Keratinocyte (primary cell): ENCODE measurements around the gene XPC. TPM values are rescaled to one million over a fixed set of nuclear protein-coding genes. Genes with fewer than 3 reads are reported as not detected.
A peak's percentile ranks its signal among the peaks of the same experiment; 100 is the strongest.

Source experiments
- DNase-seq: peaks from one replicate; pipeline ENCODE4 v3.0.0-alpha.2; 2011; ENCODE audit warnings: low read depth, missing footprints, low spot score
- FAIRE-seq: peaks from 2 replicates; lab custom pipeline; 2011; peaks lifted over from hg19 to GRCh38; lab: Jason Lieb, UNC
- H2AFZ ChIP-seq: 2 replicates; pipeline ENCODE4 v1.6.0; 2012; ENCODE audit warnings: low read length, control low read depth, inconsistent platforms; ENCODE audit not compliant: control insufficient read depth
- H3K27ac ChIP-seq: 2 replicates; pipeline ENCODE4 v1.5.1; 2011; ENCODE audit warnings: low read length; ENCODE audit not compliant: control insufficient read depth, insufficient read depth
- H3K27me3 ChIP-seq: 3 replicates; pipeline ENCODE4 v1.6.0; 2011; ENCODE audit warnings: low read length; ENCODE audit not compliant: control insufficient read depth, insufficient read depth; ENCODE audit errors: extremely low read depth
- H3K36me3 ChIP-seq, 2 experiments: 2 replicates in 1 of 2; 3 replicates in 1 of 2; pipeline ENCODE4 v1.5.1; 2011; ENCODE audit warnings: low read length in 2 of 2, mild to moderate bottlenecking in 1 of 2; ENCODE audit not compliant: control insufficient read depth in 2 of 2, insufficient read depth in 2 of 2; ENCODE audit errors: extremely low read depth in 1 of 2
- H3K4me1 ChIP-seq: 3 replicates; pipeline ENCODE4 v1.5.1; 2011; ENCODE audit warnings: low read length; ENCODE audit not compliant: control insufficient read depth, insufficient read depth; ENCODE audit errors: extremely low read depth
- H3K4me2 ChIP-seq: 3 replicates; pipeline ENCODE4 v1.6.0; 2011; ENCODE audit warnings: low read depth, low read length; ENCODE audit not compliant: control insufficient read depth, insufficient read depth; ENCODE audit errors: extremely low read depth
- H3K4me3 ChIP-seq, 3 experiments: fragments of 200-600 bp in 1 of 3; sonication (generic) in 1 of 3; 2 replicates in 2 of 3; 3 replicates in 1 of 3; pipeline ENCODE4 v1.5.1; 2011 to 2016; ENCODE audit warnings: low read length in 3 of 3, mild to moderate bottlenecking in 3 of 3, control low read depth in 2 of 3, inconsistent platforms in 1 of 3, low read depth in 1 of 3, mixed read lengths in 1 of 3, mixed run types in 1 of 3, moderate library complexity in 1 of 3; ENCODE audit not compliant: control insufficient read depth in 2 of 3, insufficient read depth in 2 of 3; ENCODE audit errors: extremely low read depth in 1 of 3
- H3K79me2 ChIP-seq: 2 replicates; pipeline ENCODE4 v1.6.0; 2012; ENCODE audit warnings: low read length; ENCODE audit not compliant: control insufficient read depth, insufficient read depth
- H3K9ac ChIP-seq: 3 replicates; pipeline ENCODE4 v1.6.0; 2011; ENCODE audit warnings: low read length; ENCODE audit not compliant: control insufficient read depth, insufficient read depth; ENCODE audit errors: extremely low read depth
- H3K9me1 ChIP-seq: 3 replicates; pipeline ENCODE4 v1.6.0; 2011; ENCODE audit warnings: low read length; ENCODE audit not compliant: control insufficient read depth, insufficient read depth; ENCODE audit errors: extremely low read depth
- H3K9me3 ChIP-seq: 2 replicates; pipeline ENCODE4 v1.5.1; 2012; ENCODE audit warnings: low read depth, low read length; ENCODE audit not compliant: control insufficient read depth
- H4K20me1 ChIP-seq: 3 replicates; pipeline ENCODE4 v1.6.0; 2011; ENCODE audit warnings: low read length; ENCODE audit not compliant: control insufficient read depth, insufficient read depth; ENCODE audit errors: extremely low read depth
- CTCF ChIP-seq, 3 experiments: IDR thresholded peaks in 1 of 3; conservative IDR thresholded peaks in 1 of 3; optimal IDR thresholded peaks in 1 of 3; 2 replicates in 2 of 3; 3 replicates in 1 of 3; pipeline versions ENCODE3 to v1.5.1; 2011; ENCODE audit warnings: low read length in 3 of 3, mild to moderate bottlenecking in 3 of 3, moderate library complexity in 2 of 3, control low read depth in 1 of 3, inconsistent platforms in 1 of 3; ENCODE audit not compliant: insufficient read depth in 2 of 3; ENCODE audit errors: extremely low read depth in 1 of 3
- EZH2 ChIP-seq: IDR thresholded peaks from one replicate; pipeline ENCODE4 v1.6.1; 2012; ENCODE audit warnings: inconsistent platforms, mild to moderate bottlenecking, low read length, moderate library complexity
- dilution Hi-C: fragments of 300-500 bp; cut with MboI; formaldehyde crosslinking; loops from one replicate; pipeline ENCODE4 v1.7.0; 2020; ENCODE audit warnings: low sequenced_read_pairs; ENCODE audit not compliant: extremely low pct_ligation_motif_present
- polyA plus RNA-seq, 5 experiments: library from polyadenylated mRNA; depleted of rRNA in 3 of 5; stranded (reverse) in 3 of 5; stranded (forward) in 1 of 5; unstranded in 1 of 5; fragments of >200 nt; gene quantifications; 1 replicate in 1 of 5; 2 replicates in 3 of 5; 3 replicates in 1 of 5; pipeline versions ENCODE4 v1.2.1 to v1.2.3, GENCODE V29; 2011 to 2012; ENCODE audit warnings: missing spikeins in 2 of 5, low read depth in 1 of 5, low replicate concordance in 1 of 5

The XPC gene
- polyA plus RNA-seq, 1 donor (not counting 4 experiments of a cell fraction or from before 2014, with no cell fraction given) = 24.9 TPM

GRCh38 chr3:14201940-14202684 lies 23.7 kb upstream of the XPC start:
- no peak for TF ChIP-seq CTCF (optimal IDR thresholded peaks at IDR 0.05 in 1 of 3, IDR thresholded peaks at IDR 0.05 in 1 of 3, conservative IDR thresholded peaks at IDR 0.05 in 1 of 3; ENCODE audit: extremely low read depth in 1 of 3, insufficient read depth in 2 of 3, low read length in 3 of 3)
- no peak for TF ChIP-seq EZH2
- H3K36me3 ChIP-seq = no peaks in the 10 kb centered on the region
- no peak overlapping the region for H3K9ac ChIP-seq
- no peak overlapping the region for H3K4me3 ChIP-seq
- H3K27me3 ChIP-seq = no peaks in the 10 kb centered on the region
- no peaks in the 10 kb centered on the region for H3K9me1 ChIP-seq
- dilution Hi-C loops = no loop called here
- H3K4me2 ChIP-seq = no peak overlapping the region
- H4K20me1 ChIP-seq = no peaks in the 10 kb centered on the region
- H3K4me1 ChIP-seq = peaks cover 46% of the 10 kb centered on the region
- no peaks in the 10 kb centered on the region for H3K9me3 ChIP-seq
- H3K27ac ChIP-seq = no peak overlapping the region
- FAIRE-seq (no peak), DNase-seq (no peak)
- peaks cover 4% of the 10 kb centered on the region for H3K79me2 ChIP-seq
- H2AFZ ChIP-seq = no peak overlapping the region

GRCh38 chr3:14200841-14201240 lies 22.4 kb upstream of the XPC start:
- H3K36me3 ChIP-seq = no peaks in the 10 kb centered on the region
- peaks cover 7% of the 10 kb centered on the region for H3K79me2 ChIP-seq
- FAIRE-seq = no peak
- no peak overlapping the region for H2AFZ ChIP-seq
- H3K9me3 ChIP-seq = no peaks in the 10 kb centered on the region
- dilution Hi-C loops = no loop called here
- peaks cover 46% of the 10 kb centered on the region for H3K4me1 ChIP-seq
- H3K27me3 ChIP-seq = no peaks in the 10 kb centered on the region
- H4K20me1 ChIP-seq = no peaks in the 10 kb centered on the region
- H3K27ac ChIP-seq = peak overlapping the region; percentile 54
- TF ChIP-seq CTCF (optimal IDR thresholded peaks at IDR 0.05 in 1 of 3, IDR thresholded peaks at IDR 0.05 in 1 of 3, conservative IDR thresholded peaks at IDR 0.05 in 1 of 3; ENCODE audit: extremely low read depth in 1 of 3, insufficient read depth in 2 of 3, low read length in 3 of 3) (no peak), EZH2 (no peak)
- H3K4me2 ChIP-seq = no peak overlapping the region
- H3K9me1 ChIP-seq = no peaks in the 10 kb centered on the region
- no peak overlapping the region for H3K9ac ChIP-seq
- no peak overlapping the region for H3K4me3 ChIP-seq
- DNase-seq = no peak
